Measurements from ENCODE around the gene ZNF334. TPM values are rescaled to one million over a fixed set of nuclear protein-coding genes. Genes with fewer than 3 reads are reported as not detected.

Gene ZNF334
- total RNA-seq, 1 donor from 2014 or later: 13.6 TPM

GRCh38 chr20:46545827-46546138 lies 32.4 kb upstream of the ZNF334 start:
- no peak for DNase-seq

- no peak for DNase-seq
Measured at GRCh38 chr20:46545077-46545826, 31.9 kb upstream of the ZNF334 start.

DNA sequence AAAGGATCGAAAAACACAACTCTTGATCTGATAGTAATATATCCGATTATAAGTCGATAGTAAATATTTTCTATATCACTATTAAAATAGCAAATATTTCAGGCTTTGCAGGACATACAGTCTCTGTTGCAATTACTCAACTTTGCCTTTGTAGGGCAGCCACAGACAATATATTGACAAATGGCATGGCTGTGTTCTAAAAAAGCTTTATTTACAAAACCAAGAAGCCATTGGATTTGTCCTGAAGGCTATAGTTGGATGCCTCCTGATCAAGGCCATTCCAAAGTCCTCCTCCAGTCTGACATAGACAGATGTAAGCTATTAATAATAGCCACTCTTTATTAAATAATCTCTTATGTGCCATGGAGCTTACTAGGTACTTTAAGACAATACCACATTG lies 31.2 kb upstream of the ZNF334 start:
- DNase-seq: no peak

GRCh38 chr20:46543959-46544358 lies 30.6 kb upstream of the ZNF334 start:
- no peak for DNase-seq

- no peak for DNase-seq
Measured at GRCh38 chr20:46543033-46543432, 29.7 kb upstream of the ZNF334 start.

DNA sequence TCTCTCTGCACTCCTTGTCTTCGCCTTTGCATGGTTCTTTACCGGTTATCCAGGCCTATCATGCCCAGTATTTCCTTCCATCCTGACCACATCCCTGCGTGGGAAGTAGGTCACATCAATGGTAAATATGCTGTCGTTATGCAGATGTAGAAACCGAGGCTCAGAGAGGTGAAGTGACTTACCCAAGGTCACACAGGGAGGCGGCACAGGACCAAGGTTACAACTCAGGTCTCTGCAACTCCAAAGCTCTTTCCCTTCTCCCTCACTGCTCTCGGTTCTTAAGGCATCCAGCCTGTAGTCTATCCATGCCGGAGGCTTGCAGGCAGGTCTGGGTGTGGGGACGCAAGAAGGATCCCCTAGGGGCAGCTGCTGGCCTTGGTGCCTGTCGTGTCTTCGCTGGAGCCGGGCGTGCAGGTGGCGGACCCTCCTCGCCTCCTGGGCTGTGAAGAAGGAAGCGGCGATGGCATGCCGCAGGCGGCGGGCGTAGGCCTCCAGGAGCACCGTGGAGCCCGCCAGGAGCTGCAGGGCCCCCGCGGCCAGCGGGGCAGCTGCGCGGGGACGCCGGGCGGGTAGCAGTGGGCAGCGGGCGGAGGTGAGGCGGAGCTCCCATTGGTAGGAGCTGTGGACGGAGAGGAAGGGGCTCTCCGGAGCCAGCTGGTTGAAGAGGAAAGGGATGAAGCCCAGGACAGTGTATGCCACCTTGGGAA lies 28.0 kb upstream of the ZNF334 start:
- DNase-seq: no peak

- DNase-seq: no peak
Measured at GRCh38 chr20:46539113-46539512, 25.8 kb upstream of the ZNF334 start.

DNA sequence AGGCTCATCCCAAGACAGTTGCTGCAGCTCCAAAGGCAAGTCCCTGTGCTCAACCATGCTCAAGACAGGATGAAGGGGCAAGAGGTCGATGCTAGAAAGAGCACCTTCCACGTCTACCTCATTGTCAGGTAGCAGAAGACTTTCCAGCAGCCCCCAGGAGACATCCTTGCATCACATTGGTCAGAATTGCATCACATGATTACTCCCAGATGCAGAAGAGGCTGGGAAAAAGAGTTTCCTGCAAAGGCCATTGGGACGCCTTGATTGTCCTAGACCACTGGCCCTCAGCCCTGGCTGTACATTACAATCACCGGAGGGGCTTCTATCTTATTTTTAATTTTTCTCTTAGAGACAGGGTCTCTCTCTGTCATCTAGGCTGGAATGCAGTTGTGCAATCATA lies 17.3 kb upstream of the ZNF334 start:
- no peak for DNase-seq

DNA sequence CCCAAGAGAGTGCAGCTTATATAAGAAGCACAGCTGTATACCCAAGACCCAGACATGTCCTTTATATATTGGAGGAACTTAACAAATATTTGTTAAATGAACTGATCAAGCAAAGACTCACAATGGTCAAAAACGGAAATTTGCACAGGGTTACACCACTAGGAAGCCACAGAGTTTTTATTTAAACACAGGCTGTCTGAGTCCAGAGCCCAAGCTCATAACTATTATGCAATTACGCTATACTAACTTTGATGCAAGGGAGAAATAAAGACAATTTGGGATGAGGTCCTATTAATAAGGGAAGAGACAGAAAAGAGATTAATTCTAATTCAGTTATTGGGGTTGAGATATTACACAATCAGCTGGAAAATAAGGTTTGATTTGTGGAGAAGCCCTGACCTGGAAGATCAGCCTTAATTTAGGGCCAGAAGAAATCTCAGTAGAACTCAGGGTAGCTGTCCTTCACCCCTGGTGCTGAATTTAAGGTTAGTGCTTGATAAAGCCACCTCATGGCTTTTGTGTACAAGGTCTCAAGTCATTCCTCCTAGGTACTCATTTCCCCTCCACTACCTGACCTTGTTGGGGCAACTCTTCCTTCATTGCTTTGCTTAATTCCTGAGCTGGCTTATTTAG lies 10.5 kb upstream of the ZNF334 start:
- DNase-seq: no peak

DNA sequence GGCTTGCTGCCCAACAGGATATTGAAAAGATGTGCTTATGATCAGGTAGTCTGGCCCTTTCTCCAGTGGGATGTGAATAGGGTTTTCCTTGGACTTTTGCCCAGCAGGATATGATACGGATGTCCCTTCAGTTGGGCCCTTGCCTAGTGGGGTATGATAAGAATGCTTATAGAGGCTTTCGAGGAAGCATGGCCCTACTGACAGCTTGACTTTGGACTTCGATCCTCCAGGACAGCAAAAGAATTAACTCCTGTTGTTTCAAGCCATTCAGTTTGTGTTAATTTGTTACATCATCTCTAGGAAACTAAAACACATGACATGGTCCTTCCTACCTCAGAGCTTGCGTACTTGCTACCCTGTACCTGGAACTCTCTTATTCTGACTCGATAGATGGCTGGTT lies 9.7 kb upstream of the ZNF334 start:
- DNase-seq: no peak

DNA sequence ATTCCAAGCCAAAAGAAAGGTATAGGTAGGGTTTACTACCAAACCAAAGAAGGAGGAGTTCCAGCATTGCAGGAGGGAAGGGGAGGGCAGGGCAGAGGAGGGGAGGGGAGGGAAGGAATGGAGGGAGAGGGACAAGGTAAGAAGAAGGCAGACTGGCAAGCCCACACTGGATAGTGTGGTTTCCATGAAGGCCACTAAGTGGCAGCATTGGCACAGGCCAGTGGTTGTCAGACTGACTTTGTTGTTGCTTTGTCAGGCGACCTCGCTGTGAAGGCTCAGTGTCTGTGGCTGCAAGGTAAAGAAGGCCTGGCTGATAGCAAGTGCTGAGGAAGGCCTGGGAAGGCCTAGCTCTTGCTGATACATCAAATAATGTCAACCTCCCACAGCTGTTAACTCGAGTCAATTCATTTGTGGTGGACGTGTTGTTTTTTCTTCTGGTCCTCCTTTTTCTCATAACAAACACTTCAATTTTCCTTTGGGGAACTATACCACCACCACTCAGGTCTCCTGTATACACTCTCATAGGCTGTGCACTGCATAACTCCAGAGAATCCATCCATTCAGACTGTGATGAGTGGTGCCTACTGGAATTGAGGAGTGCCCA lies 7.7 kb upstream of the ZNF334 start:
- DNase-seq: no peak

GRCh38 chr20:46520540-46520939 lies 7.2 kb upstream of the ZNF334 start:
- DNase-seq: no peak

DNA sequence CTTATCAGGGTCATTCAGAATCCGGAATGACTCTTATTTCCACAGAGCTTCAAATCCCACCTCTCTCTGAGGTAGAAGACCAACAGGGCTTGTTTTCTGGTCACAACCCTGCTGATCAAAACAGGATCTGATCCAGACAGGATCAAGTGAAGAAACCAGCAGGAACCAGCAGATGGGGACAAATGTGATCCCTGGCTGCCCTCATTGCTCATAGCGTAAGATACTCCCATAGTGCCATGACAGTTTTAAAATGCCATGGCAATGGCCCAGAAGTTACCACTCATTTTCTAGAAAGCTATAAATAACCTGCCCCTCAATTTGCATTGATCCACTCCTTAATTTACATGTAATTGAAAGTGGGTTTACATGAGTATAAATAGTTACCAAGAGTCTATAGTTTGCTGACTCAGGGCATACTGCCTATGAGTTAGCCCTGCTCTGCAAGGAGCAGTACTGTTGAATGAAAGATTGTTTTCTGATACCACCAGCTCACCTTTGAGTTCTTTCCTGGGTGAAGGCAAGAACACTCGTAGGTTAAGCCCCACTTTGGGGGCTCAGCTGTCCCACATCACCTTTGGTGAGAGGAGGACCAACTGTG lies 6.2 kb upstream of the ZNF334 start:
- no peak for DNase-seq

GRCh38 chr20:46509523-46509922 lies 3.8 kb downstream of the ZNF334 start:
- peak; percentile 11 for DNase-seq

DNA sequence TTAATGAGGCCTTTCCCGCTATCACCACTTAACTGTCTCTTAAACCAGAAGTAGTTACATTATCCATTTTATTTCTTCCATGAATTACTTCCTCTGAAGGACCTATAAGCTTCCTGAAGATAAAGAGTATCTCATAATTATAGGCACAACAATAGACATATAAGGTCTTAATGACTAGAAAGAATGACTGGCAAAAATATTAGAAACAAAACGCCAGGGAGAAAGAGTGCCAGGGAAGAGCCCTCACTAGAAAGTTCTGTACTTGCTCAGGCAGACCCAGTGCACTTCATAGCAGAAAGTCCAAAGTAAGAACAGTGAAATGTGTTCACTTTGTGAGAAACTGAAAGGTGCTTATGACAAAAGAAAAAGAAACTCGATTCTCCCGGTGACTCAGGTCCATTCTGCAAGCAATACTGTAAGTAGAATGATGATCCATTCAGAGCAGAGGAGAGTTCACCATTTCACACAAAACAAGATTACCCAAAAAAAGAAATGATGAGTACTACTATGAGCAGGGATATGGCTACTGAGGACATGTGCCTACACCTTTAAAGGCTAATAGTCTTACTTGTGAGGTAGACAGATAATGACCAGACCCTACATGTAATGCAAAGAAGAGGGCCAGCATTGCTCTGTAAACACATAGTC lies 5.5 kb downstream of the ZNF334 start:
- DNase-seq: no peak

- no peak for DNase-seq
Measured at GRCh38 chr20:46505506-46505905, 7.9 kb downstream of the ZNF334 start.

GRCh38 chr20:46501961-46502360 lies 11.4 kb downstream of the ZNF334 start:
- DNase-seq: no peak

DNA sequence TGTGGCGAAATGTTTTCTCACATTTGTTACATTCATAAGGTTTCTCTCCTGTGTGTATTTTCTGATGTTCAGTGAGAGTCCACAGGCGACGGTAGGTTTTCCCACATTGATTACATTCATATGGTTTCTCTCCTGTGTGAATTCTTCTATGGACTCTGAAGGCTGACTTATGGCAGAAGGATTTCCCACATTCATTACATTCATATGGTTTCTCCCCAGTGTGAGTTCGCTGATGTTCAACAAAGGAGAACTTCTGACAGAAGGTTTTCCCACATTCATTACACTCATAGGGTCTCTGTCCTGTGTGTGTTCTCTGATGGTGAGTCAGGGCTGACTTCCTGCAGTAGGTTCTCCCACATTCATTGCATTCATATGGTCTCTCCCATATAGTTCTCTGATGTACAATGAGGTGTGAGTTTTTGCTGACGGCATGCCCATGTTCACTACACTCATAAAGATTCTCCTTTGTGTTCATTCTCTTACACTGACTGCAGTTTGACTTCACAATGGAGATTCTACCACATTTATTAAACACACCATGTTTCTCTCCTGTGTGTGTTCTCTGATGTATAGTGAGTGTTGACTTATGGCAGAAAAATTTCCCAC lies 11.9 kb downstream of the ZNF334 start:
- DNase-seq: no peak

GRCh38 chr20:46494077-46494476 lies 19.3 kb downstream of the ZNF334 start:
- DNase-seq: no peak

DNA sequence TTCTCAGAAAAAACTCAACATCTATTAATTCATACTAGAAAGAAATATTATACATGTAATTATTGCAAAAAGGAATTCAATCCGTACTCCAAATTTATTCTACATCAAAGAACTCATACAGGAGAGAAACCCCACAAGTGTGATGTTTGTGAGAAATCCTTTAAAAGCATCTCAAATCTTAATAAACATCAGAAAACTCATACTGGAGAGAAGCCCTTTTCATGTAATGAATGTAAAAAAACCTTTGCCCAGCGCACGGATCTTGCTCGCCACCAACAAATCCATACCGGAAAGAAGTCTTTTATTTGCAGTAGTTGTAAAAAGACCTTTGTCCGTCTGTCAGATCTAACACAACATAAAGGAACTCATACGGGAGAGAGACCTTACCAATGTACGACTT lies 22.0 kb downstream of the ZNF334 start:
- no peak for DNase-seq

DNA sequence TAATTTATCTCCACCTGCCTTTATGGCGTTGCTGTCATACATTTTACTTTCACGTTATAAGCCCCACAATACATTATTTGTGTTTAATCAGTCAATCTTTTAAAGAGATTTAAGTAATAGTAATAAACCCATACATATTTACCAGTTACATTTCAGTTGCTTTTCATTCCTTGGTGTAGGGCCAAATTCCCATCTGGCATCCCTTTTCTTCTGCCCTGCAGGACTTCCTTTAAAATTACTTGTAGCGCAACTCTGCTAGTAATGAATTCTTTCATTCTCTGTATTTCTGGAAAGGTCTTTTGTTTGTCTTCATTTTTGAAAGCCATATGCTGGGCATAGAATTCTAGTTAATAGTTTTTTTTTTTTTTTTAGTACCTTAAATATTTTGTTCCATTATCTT lies 24.9 kb downstream of the ZNF334 start:
- DNase-seq: no peak

- DNase-seq: no peak
Measured at GRCh38 chr20:46487628-46488027, 25.7 kb downstream of the ZNF334 start.
